Small intestine (tissue), 7 donors: ENCODE measurements around the gene IQGAP2. TPM values are rescaled to one million over a fixed set of nuclear protein-coding genes. Genes with fewer than 3 reads are reported as not detected.
"Not testable (repeated sequence)": the region's sequence is repeated elsewhere in the genome, so short reads cannot be mapped to it uniquely, and the experiment has no call there.

Source experiments
- DNase-seq, 2 donors: peaks; one replicate each; pipeline versions ENCODE4 v3.0.0 to v3.0.0-alpha.2; 2013
- FAIRE-seq: peaks from 2 replicates; lab custom pipeline; 2012; peaks lifted over from hg19 to GRCh38; lab: Jason Lieb, UNC
- H3K27ac ChIP-seq, 3 donors: one replicate each; pipeline ENCODE4 v1.5.1; 2013; ENCODE audit warnings: low read length in 2 of 3, mild to moderate bottlenecking in 2 of 3, control low read depth in 1 of 3, inconsistent platforms in 1 of 3, low read depth in 1 of 3, moderate library complexity in 1 of 3
- H3K27me3 ChIP-seq, 3 donors: one replicate each; pipeline ENCODE4 v1.6.1; 2013; ENCODE audit warnings: low read length in 3 of 3, inconsistent platforms in 1 of 3; ENCODE audit not compliant: control insufficient read depth in 3 of 3, insufficient read depth in 3 of 3
- H3K36me3 ChIP-seq, 3 donors: one replicate each; pipeline ENCODE4 v1.6.1; 2013; ENCODE audit warnings: low read length in 3 of 3, inconsistent platforms in 1 of 3, low read depth in 1 of 3, mild to moderate bottlenecking in 1 of 3, moderate library complexity in 1 of 3; ENCODE audit not compliant: control insufficient read depth in 3 of 3, insufficient read depth in 2 of 3
- H3K4me1 ChIP-seq, 3 donors: one replicate each; pipeline ENCODE4 v1.6.1; 2013; ENCODE audit warnings: low read length in 2 of 3, inconsistent platforms in 1 of 3, low read depth in 1 of 3, mild to moderate bottlenecking in 1 of 3, moderate library complexity in 1 of 3; ENCODE audit not compliant: control insufficient read depth in 3 of 3, insufficient read depth in 2 of 3
- H3K4me3 ChIP-seq, 3 donors: one replicate each; pipeline ENCODE4 v1.5.1; 2013; ENCODE audit warnings: low read length in 3 of 3, control low read depth in 1 of 3, inconsistent platforms in 1 of 3, low read depth in 1 of 3, mild to moderate bottlenecking in 1 of 3, moderate library complexity in 1 of 3
- H3K9me3 ChIP-seq, 2 donors: one replicate each; pipeline ENCODE4 v1.6.1; 2013; ENCODE audit warnings: low read depth in 1 of 2, low read length in 1 of 2; ENCODE audit not compliant: control insufficient read depth in 2 of 2, insufficient read depth in 1 of 2
- WGBS, 3 donors: extraction: QIAGEN DNeasy Blood & Tissue Kit; methylation state at CpG; one replicate each; pipeline ENCODE4 v1.1.7; 2013; 5-methylcytosine and 5-hydroxymethylcytosine counted together
- polyA plus RNA-seq, 4 donors: library from polyadenylated mRNA; stranded (reverse) in 3 of 4; unstranded in 1 of 4; fragments of 200-250 nt in 3 of 4; fragments of 120-200 nt in 1 of 4; gene quantifications; one replicate each; pipeline versions ENCODE4 v1.2.1 to v1.2.3, GENCODE V29; 2013
- donor health status: healthy with polysubstance abuse.
- donor health status: control.
- donor health status: control.
- donor health status: Bipolar disorder and iron deficiency.
- donor health status: healthy.

The IQGAP2 gene
- polyA plus RNA-seq, 4 donors: 13.6 to 138 (median 85.6) TPM

DNA sequence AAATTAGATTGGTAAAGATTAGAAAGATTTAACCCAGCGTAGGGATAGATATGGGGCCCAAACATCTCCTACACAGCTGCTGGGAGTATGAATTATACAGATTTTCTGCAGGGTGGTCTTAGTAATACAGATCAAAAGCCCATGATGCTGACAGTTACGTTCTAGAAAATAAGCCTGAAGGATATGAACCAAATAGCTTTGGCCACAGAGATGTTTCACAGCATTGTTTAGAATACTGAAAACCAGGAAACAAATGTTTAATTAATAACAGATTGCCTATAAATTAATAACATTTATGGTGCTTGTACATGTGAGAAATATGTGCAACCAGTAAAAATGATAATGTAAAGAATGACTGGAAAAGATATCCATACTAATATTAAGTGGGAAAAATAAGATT, 195.4 kb downstream of the IQGAP2 start:
- Histone ChIP-seq H3K4me1 (no peaks in the 10 kb centered on the region), H3K36me3 (peaks cover 3 to 21% (median 4%) of the 10 kb centered on the region in 3 donors), H3K4me3 (no peak overlapping the region), H3K9me3 (no peaks in the 10 kb centered on the region), H3K27ac (no peak overlapping the region), H3K27me3 (no peaks in the 10 kb centered on the region)
- peak; percentile 5 for FAIRE-seq
- DNase-seq: no peak
- 60 to 83% (median 77%) methylated on average over 2 of the region's 2 CpGs for WGBS, 3 donors

DNA sequence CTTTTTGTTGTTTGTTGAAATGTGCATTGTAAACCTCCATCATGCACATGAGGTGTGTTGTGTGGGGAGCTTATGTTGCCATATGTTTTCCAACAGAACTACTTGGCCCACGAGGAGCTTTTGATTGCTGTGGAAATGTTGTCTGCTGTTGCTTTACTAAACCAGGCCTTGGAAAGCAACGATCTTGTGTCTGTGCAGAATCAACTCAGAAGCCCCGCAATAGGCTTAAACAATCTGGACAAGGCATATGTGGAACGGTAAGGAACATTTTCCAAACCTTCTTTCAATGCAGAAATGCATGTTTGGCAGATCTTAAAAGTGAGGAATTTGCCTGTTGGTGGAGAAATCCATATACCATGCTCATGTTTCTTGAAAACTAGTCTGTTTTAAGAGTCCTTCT, 197.6 kb downstream of the IQGAP2 start:
- FAIRE-seq (no peak), DNase-seq (no peak)
- Histone ChIP-seq H3K9me3 (no peaks in the 10 kb centered on the region), H3K4me3 (no peak overlapping the region), H3K27me3 (no peaks in the 10 kb centered on the region), H3K36me3 (peaks cover 3 to 23% (median 4%) of the 10 kb centered on the region in 3 donors), H3K27ac (no peak overlapping the region), H3K4me1 (peaks cover 0 to 4% (median 0%) of the 10 kb centered on the region in 3 donors)
- 76 to 79% (median 79%) methylated on average over 4 of the region's 4 CpGs for WGBS, 3 donors

DNA sequence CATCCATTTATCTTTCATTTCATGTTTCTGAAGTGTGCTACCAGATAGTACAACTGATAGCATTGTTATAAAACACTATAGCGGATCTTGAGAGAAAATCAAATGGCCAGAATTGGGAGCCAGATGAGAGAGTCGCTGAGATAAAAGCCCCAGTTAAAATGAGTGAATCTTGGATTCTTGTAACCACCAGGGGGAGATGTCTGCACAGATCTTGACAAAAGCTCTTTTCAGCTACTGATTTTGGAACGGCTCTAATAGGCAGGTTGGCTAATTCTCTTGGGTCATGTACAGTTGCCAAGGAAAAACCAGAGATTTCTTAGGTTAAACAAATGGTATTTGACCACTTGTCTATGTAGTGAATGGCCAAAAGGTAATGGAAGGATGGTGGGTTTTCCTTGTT, 198.4 kb downstream of the IQGAP2 start:
- Histone ChIP-seq H3K36me3 (peaks cover 3 to 23% (median 4%) of the 10 kb centered on the region in 3 donors), H3K9me3 (no peaks in the 10 kb centered on the region), H3K4me1 (peaks cover 0 to 4% (median 0%) of the 10 kb centered on the region in 3 donors), H3K4me3 (no peak overlapping the region), H3K27me3 (no peaks in the 10 kb centered on the region), H3K27ac (no peak overlapping the region)
- DNase-seq: peak; percentile 64 to 65
- no peak for FAIRE-seq
- WGBS, 3 donors: 24 to 26% (median 25%) methylated on average over 3 of the region's 3 CpGs

DNA sequence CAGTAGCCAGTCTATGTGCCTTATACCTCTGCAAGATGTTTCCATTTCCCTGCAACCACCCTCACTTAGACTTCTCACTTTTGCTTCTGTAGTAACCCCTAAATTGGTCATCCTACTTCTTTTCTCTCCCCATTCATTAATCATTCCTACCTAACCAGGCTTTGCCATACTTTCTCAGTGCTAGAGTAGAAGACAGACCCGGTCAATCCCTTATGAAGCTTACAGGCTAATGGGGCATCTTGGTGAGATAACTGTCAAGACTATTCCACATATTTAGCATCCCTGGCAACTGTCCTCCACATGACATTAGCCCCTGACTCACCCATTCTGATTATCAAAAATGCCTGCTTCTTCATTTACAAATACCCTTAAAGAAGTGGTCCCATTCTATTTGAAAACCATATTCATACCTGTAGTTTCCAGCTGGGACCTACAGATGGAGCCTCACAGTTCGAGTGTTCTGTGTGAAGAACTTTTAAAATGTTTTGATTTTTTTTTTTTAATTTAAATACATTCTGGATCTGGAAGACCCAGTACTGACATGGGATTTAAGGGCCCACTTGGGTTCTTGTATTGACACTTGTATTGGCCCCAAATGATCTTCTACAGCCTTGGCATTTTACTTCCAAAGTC, 199.1 kb downstream of the IQGAP2 start:
- H3K4me3 ChIP-seq: no peak overlapping the region
- peaks cover 0 to 4% (median 0%) of the 10 kb centered on the region in 3 donors for H3K4me1 ChIP-seq
- no peak overlapping the region for H3K27ac ChIP-seq
- DNase-seq: no peak
- H3K27me3 ChIP-seq: no peaks in the 10 kb centered on the region
- no peaks in the 10 kb centered on the region for H3K9me3 ChIP-seq
- peaks cover 3 to 27% (median 3%) of the 10 kb centered on the region in 3 donors for H3K36me3 ChIP-seq
- 76 to 94% (median 89%) methylated on average over 2 of the region's 2 CpGs for WGBS, 3 donors
- FAIRE-seq: no peak

DNA sequence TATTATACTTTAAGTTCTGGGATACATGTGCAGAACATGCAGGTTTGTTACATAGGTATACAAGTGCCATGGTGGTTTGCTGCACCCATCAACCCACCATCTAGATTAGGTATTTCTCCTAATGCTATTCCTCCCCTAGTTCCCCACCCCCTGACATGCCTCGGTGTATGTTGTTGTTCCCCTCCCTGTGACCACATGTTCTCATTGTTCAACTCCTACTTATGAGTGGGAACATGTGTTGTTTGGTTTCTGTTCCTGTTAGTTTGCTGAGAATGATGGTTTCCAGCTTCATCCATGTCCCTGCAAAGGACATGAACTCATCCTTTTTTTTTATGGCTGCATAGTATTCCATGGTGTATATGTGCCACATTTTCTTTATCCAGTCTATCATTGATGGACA, 200.9 kb downstream of the IQGAP2 start:
- not testable (repeated sequence) for H3K4me1 ChIP-seq, H3K27me3 ChIP-seq, H3K27ac ChIP-seq, H3K4me3 ChIP-seq, H3K9me3 ChIP-seq, DNase-seq, FAIRE-seq
- H3K36me3 ChIP-seq: peaks cover 0 to 26% (median 5%) of the 10 kb centered on the region in 3 donors
- WGBS, 3 donors: 62 to 89% (median 63%) methylated on average over 1 of the region's 1 CpG

DNA sequence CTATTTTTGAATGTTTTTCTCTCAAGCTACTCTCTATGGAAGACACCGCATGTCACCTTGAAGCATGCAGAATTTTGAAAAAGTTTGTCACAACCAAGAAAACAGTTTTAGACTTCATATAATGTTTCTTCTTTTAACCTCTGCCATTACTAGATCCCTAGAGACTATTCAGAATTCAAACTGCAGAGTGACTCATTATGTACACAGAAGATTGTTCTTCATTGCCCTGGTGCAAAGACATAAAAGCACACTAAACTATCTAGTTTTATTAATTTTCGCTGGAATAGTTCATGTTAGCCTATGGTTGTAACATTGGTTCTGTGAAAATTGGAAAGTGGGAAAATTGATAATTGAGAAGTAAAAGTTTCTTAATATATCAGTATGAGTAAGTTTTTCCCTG, 201.8 kb downstream of the IQGAP2 start:
- H3K4me3 ChIP-seq: no peak overlapping the region
- WGBS, 3 donors: 66 to 79% (median 77%) methylated on average over 2 of the region's 2 CpGs

DNA sequence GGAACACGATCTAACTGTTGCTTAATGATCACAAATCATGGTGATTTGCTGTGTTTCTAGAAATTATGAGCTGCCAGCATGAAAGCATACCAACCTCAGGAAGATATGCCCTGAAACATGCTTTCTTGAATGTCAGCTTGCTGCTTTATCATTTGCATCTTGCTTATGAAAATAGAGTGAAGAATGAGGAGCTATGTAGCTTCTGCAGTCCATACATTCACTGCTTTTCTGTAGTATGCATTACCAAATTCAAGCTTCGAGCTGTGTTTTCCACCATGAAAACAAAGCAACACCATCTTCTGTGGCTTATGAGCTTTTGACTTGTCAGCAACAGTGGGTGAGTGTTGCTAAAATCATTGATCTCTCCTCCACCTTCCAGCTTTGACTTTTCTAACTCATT, 203.6 kb downstream of the IQGAP2 start:
- no peak for DNase-seq
- Histone ChIP-seq H3K36me3 (peaks cover 0 to 19% (median 2%) of the 10 kb centered on the region in 3 donors), H3K4me3 (no peak overlapping the region), H3K9me3 (no peaks in the 10 kb centered on the region), H3K27me3 (no peaks in the 10 kb centered on the region), H3K4me1 (peaks cover 0 to 4% (median 0%) of the 10 kb centered on the region in 3 donors), H3K27ac (peak overlapping the region in 1 of 3 donors; percentile 14)
- 84 to 93% (median 89%) methylated on average over 2 of the region's 2 CpGs for WGBS, 3 donors
- no peak for FAIRE-seq

More for the DNA sequence above, 201.8 kb downstream of the IQGAP2 start:
- Histone ChIP-seq H3K27me3 (no peaks in the 10 kb centered on the region), H3K9me3 (no peaks in the 10 kb centered on the region), H3K27ac (no peak overlapping the region), H3K36me3 (peaks cover 0 to 26% (median 5%) of the 10 kb centered on the region in 3 donors), H3K4me1 (peaks cover 0 to 4% (median 0%) of the 10 kb centered on the region in 3 donors)
- FAIRE-seq (no peak), DNase-seq (peak in 1 of 2 donors; percentile 46)

DNA sequence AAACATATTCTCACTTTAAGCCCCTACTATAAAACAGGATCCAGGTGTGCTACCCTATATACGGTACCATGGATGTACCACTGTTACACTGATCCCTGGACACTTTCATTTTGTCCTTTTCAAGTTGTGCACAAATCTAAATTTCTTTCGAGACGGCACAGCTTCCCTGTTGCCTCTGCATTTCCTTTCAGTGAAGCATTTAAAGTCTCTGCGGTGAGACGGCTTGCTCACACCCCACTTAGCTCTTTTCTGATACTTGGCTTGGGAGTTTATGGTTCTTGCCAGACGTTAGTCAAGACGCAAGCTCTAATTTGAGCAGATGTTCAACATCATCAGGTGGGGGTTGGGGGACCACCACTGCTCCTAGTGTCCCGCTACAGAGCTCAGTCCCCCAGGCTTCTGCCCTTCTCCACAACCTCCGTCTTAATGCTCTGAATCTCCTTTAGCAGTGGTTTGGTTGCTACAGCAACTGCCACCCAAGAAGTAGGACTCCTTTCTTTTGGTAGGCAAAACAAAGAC, 204.3 kb downstream of the IQGAP2 start:
- Histone ChIP-seq H3K36me3 (peaks cover 0 to 19% (median 2%) of the 10 kb centered on the region in 3 donors), H3K4me3 (no peak overlapping the region), H3K4me1 (peaks cover 0 to 4% (median 0%) of the 10 kb centered on the region in 3 donors), H3K27ac (peak overlapping the region in 1 of 3 donors; percentile 39), H3K9me3 (no peaks in the 10 kb centered on the region), H3K27me3 (no peaks in the 10 kb centered on the region)
- FAIRE-seq (no peak), DNase-seq (peak in 1 of 2 donors; percentile 39)
- 59 to 86% (median 83%) methylated on average over 9 of the region's 9 CpGs for WGBS, 3 donors
